GM18519 (cell line): ENCODE measurements around the gene DSCAML1.

Experiments used
- ATAC-seq: cut with Tn5 transposase; IDR thresholded peaks from one replicate; pipeline ENCODE4 v1.9.1; 2021; ENCODE audit warnings: mild to moderate bottlenecking, moderate library complexity; ENCODE audit not compliant: unreplicated experiment, low FRiP score

Gene DSCAML1

DNA sequence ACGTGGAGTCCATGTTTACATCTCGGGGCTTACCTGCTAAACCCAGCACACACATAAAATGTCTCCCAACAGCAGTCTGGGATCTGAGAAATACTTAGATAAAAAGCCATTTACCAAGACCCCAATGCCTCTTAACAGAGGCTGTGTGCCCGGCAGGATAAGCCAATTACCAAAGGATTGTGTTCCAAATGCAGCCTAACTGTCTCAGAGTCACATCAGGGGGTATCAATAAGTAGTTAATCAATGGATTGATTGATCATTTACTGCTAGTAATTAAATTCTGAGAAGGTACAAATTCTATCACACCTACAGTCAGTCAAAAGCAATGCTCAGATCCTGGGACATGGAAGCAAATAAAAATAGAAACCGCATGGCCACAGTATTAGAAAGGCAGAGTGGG is 125.6 kb downstream of the DSCAML1 start:
- no peak for ATAC-seq

GRCh38 chr11:117670924-117671323 is 126.1 kb downstream of the DSCAML1 start:
- ATAC-seq = no peak

- no peak for ATAC-seq
These were observed 126.6 kb downstream of the DSCAML1 start for GRCh38 chr11:117670443-117670842.

GRCh38 chr11:117669616-117670015 is 127.4 kb downstream of the DSCAML1 start:
- ATAC-seq = no peak

DNA sequence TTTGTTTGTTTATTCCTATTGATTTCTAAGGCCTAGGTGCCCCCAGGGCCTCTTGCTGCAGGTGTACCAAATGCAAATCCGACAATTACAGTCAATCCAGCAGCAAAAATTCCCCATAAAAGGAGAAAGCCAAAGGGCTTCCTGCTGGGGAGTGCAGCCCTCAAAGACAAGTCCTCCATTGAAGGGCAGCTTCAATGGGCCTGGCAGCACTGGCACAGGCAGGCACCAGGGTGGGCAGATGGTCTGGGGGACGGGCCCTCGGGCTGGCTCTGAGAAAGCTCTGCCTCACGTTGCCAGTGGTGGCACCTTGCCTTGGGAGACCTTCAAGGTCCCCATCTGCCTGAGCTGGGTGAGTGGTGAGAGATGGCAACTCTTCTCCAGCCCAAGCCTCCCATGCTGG is 128.0 kb downstream of the DSCAML1 start:
- ATAC-seq = no peak

DNA sequence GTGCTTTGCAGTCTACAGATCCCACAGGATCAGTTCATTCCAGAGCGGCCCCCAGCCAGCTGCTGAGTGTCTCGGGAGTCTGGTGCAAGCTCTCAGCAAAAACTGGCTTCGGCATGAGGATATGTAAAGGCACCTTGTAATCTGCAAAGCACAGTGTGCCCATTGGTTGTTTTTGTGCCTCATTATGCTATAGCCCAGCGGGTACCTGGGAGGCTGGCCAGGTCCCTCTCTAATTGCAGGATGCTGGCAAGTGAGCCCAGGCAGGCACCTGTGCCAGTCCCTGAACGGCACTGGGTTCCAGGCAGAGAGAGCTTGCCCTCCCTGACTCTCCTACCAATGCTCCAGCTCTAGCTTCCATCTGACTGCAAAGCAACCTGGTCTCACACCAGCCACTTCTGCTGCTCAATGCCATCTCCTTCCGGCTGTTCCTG is 128.7 kb downstream of the DSCAML1 start:
- ATAC-seq = no peak

GRCh38 chr11:117664897-117665296 is 132.1 kb downstream of the DSCAML1 start:
- ATAC-seq = no peak

GRCh38 chr11:117663821-117664220 is 133.2 kb downstream of the DSCAML1 start:
- no peak for ATAC-seq

DNA sequence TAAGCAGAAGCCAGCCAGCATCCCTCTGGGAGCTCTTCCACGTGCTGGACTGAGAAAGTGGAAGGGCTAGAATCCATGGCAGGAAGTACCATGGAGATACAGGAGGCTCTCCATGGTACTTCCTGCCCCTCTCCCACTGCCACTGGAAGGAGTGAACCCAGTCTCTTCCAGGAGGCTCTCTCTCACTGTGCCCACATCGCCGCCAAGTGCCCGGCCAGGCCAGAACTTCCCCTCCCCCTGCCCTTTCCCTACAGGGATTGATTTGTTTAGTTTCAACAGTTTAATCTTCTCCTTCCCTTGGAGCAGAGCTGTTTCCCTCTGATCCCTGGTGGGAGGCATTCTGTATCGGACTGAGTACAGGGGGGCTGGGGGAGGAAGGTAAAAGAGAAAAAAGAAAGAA is 133.6 kb downstream of the DSCAML1 start:
- ATAC-seq = no peak

- ATAC-seq = no peak
These were observed 134.2 kb downstream of the DSCAML1 start for GRCh38 chr11:117662671-117663269.

DNA sequence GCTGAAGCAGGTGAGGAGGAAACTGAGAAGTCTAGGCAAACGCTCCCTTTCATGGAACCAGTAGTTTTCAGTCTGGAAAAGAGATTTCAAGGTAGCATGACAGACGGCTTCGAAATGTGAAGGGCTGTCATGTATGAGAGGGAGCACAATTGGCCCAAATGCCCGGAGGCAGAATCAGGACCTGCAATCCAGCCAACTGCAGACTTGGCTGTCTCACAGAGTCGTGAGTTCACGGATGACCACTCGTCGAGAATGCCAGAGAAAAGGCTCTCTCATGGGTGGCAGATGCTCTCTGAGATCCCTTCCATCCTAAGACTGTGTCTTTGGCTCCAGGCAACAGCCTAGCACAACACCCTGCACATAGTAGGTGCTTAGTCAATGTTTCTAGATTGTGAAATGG is 134.8 kb downstream of the DSCAML1 start:
- no peak for ATAC-seq

DNA sequence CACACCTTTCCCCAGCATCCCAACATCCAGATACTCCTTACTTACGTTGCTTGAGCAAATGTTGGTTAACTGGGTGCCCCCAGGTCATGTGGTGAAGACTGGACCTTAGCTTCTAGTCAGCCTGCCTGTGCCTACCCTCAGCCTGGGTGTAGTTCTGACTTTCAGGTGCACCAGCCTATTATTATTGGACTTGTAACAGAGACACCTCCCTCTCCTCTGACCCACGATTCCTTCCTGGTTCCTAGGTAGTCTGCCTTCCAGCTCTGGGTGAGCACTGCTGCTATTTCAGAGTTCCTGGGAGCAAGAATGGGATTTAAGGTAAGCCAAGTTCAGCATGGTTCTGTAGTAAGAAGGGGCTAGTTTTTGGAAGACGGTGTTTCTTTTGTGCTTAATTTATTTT is 138.2 kb downstream of the DSCAML1 start:
- ATAC-seq = no peak

- ATAC-seq = no peak
These were observed 139.2 kb downstream of the DSCAML1 start for GRCh38 chr11:117657794-117658193.

DNA sequence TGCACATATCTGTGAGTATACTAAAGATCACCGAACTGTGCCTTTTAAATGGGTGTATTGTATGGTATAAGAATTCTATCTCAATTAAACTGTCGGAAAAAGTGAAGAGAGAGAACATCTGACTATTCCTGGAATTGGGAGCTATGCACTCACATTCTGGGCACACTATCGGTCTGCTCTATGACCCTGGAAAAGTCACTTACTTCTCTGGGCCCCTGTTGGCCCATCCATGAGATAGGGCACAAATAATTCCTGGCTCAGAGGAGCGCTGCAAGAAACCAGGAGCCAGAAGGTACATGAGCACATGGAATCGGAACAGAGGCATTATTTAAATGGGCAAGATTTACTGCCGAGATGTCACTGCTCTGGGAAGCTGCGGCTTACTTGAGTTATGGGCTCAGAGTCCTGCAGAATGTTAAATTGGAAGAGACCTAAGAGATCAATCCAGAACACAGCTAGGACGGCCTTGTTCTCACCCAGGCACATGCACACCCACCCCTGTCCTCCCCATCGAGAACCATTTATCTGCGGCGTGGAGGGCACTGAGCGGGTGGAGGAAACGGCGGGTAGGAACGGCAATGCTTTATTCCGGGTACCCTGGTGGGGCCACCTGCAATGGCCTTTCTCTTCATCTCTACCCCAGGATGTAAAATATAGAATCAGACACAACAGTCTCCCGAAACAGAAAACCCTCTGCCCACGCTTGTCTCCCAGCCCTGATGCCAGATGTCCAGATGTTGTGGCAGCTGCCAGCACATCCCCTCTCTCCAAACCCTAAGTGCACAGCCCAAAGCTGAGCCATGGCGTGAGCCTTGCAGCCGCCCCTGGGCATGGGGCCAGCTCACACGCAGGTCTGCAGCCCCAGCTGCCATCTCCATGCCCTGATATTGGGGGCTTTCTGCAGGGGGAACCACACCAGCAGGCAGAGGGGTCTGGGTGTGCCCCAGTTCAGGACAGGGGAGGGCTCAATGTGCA is 142.4 kb downstream of the DSCAML1 start:
- ATAC-seq = no peak

DNA sequence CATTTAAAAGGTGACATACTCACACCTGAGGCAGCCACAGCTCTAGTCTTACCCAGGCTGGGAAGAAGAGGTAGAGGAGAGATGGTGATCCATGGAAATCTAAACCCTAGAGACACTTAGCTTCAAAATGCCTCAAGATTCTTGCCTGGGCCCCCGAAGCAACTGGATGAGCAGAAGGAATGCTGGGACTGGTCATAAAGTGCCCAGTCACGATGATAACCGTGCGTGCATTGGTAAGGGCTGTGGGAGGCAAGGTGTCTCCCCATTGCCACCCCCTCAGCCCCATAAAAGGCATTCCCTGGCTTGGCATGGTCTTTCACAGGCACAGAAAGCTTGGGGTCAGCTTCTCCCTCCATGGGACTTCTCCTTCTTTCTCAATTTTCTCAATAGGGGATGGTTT is 144.5 kb downstream of the DSCAML1 start:
- no peak for ATAC-seq

- ATAC-seq = no peak
These were observed 147.5 kb downstream of the DSCAML1 start for GRCh38 chr11:117649296-117650055.

- ATAC-seq = no peak
These were observed 149.1 kb downstream of the DSCAML1 start for GRCh38 chr11:117647872-117648271.

GRCh38 chr11:117647207-117647606 is 149.8 kb downstream of the DSCAML1 start:
- ATAC-seq = no peak

DNA sequence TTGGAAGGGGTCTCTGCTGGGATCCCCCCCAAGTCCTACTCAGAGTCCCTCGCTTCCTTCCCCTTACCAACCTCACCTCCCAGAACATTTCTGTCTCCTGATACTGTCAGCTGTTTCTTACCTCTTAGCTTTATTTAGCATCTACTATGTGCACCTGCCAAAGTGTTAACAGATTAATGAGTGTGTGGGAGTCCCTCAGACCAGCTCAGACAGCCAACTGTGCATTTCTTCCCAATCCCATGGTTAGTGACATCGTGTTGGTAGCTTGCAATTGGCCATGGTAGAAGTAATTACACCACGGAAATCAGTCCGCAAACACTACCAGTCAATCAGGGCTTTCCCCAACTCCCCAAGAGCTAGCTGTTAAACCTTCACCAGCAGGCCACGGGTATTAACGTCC is 150.6 kb downstream of the DSCAML1 start:
- ATAC-seq = no peak

GRCh38 chr11:117644403-117645155 is 152.4 kb downstream of the DSCAML1 start:
- ATAC-seq = no peak
